VCaP (cell line): Measurements from ENCODE around the gene ARL3.
"Not testable (repeated sequence)": the region's sequence is repeated elsewhere in the genome, so short reads cannot be mapped to it uniquely, and the experiment has no call there.

Source experiments
- H3K27ac ChIP-seq: fragments of 450-650 bp; 2 replicates; pipeline ENCODE4 v1.5.1; 2017
- TF ChIP-seq, protein P1 (sequence below): fragments of 450-650 bp; conservative IDR thresholded peaks from 2 replicates; pipeline ENCODE4 v1.5.1; 2017; ENCODE audit warnings: mild to moderate bottlenecking, moderate library complexity

Gene ARL3

DNA sequence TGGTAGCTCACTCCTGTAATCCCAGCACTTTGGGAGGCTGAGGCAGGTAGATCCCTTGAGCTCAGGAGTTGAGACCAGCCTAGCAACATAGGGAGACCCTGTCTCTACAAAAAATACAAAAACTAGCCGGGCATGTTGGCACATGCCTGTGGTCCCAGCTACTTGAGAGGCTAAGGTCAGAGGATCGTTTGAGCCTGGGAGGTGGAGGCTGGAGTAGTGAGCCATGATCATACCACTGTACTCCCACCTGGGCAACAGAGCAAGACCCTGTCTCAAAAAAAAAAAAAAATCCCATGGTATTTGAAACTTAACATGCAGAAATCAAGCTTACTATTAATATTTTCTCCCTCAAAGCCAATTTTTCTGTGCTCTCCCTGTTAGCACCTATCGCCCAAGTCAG is 6.1 kb upstream of the ARL3 start:
- TF ChIP-seq, protein P1, sequence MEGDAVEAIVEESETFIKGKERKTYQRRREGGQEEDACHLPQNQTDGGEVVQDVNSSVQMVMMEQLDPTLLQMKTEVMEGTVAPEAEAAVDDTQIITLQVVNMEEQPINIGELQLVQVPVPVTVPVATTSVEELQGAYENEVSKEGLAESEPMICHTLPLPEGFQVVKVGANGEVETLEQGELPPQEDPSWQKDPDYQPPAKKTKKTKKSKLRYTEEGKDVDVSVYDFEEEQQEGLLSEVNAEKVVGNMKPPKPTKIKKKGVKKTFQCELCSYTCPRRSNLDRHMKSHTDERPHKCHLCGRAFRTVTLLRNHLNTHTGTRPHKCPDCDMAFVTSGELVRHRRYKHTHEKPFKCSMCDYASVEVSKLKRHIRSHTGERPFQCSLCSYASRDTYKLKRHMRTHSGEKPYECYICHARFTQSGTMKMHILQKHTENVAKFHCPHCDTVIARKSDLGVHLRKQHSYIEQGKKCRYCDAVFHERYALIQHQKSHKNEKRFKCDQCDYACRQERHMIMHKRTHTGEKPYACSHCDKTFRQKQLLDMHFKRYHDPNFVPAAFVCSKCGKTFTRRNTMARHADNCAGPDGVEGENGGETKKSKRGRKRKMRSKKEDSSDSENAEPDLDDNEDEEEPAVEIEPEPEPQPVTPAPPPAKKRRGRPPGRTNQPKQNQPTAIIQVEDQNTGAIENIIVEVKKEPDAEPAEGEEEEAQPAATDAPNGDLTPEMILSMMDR, result no peak
- H3K27ac ChIP-seq, result no peak overlapping the region

GRCh38 chr10:102718220-102718619 is 4.0 kb upstream of the ARL3 start:
- TF ChIP-seq, protein P1, result no peak
- H3K27ac ChIP-seq, result no peak overlapping the region

DNA sequence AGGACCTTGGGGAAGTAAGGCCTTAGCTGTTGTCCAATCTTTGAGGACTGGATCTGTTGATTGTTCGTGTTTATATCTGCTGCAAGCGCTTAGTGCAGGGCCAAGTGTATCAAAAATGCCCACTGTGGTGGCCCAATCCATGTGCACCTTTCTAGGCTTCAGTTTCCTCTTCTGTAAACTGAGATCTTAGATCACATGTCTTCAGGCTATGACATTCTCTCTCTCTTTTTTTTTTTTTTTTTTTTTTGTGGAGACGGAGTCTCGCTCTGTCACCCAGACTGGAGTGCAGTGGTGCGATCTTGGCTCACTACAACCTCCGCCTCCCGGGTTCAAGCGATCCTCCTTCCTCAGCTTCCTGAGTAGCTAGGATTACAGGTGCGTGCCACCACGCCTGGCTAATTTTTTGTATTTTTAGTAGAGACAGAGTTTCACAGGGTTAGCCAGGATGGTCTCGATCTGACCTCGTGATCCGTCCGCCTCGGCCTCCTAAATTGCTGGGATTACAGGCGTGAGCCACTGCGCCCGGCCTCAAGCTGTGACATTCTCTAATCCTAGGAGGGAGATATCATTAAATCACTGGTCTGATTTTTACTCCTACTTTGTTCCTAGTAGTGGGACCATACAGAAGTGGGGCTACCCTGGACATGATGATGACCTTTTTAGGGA is 2.8 kb upstream of the ARL3 start:
- H3K27ac ChIP-seq, result not testable (repeated sequence)

GRCh38 chr10:102715880-102716279 is 1.7 kb upstream of the ARL3 start:
- TF ChIP-seq, protein P1, result no peak
- H3K27ac ChIP-seq, result peak overlapping the region; percentile 84

DNA sequence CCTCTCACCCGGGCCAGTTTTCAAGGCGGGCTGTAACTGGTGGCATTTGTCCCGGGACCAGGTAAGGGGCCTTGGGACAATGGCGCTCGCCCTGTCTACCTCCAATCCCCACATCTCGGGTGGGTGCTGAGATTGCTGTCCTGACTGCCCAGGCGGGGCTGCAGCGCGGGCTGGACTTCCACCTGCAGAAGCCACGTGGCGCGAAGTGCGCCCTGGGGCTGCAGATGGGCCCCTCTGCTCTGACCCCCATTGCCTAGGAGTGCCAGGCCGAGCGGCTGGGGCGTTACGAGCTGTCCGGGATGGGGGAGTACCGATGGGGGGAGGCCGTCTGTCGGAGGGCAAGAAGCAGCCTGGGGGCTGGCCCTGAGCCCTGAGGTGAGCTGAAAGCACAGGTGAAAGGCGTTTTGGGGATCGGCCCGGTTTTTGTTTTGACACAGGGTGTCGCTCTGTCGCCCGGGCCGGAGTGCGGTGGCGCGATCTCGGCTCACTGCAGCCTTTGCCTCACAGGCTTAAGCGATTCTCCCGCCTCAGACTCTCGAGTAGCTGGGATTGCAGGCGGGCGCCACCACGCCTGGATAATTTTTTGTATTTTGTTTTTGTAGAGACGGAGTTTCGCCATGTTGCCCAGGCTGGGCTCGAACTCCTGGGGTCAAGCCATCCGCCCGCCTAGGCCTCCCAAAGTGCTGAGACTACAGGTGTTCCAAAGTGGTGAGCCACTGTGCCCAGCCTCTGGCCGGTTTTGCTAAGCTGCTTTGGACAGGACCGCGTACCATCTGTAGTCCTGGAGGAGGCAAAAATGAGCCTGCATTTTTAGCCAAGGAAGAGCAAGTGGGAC is 641 bp upstream of the ARL3 start, which contains the start of gene SFXN2:
TSS of gene SFXN2 (plus strand) at position 16 of the 835 bp plus-strand sequence. CDS start 12,001 bp downstream, outside the sequence.
- TF ChIP-seq, protein P1, result peak; percentile 27
- peak within 1 kb of the TSS; percentile 84 for H3K27ac ChIP-seq

- TF ChIP-seq, protein P1, result no peak
- H3K27ac ChIP-seq, result peak overlapping the region; percentile 84
These were observed 721 bp downstream of the ARL3 start for GRCh38 chr10:102713539-102713813.

DNA sequence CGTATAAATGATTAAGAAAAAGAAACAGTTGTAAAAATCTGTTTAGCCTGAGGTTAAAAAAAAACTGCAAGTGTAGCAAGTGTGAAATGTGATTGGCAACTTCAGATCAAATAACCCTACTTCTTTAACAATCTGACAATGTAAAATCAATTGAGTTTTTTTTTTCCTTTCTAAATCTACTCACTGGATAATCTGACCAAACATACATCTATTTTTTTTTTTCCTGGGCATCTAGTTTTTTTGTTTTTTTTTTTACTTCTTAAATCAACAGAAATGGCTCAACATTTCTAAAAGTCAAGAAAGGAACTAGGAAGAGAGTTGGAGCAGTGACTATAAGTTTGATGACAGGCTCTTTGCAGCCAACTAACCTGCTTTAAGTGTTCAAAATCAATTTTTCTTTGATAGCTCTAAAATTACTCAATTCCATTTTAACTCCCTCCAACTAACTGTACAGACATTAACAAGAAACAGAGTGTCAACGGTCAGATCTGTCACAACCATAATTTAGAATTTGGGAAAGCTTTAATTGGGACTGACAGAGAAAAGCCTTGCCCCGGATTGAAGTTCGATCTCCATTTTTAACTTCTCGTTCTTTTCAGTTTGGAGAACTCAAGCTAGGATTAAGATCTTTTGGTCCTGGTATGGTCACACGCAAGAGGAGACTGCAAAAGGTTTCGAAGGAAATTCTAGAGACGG is 1.2 kb downstream of the ARL3 start:
- TF ChIP-seq, protein P1, result no peak
- H3K27ac ChIP-seq, result peak overlapping the region; percentile 84
